ENCODE data around the gene LINC00237. TPM values are rescaled to one million over a fixed set of nuclear protein-coding genes. Genes with fewer than 3 reads are reported as not detected.

The LINC00237 gene
- total and polyA plus RNA-seq, 2 of the 8 experiments (the other 6 are each of a cell fraction or from before 2014, with no cell fraction given) = 0.28 to 1.4 TPM

GRCh38 chr20:21052241-21052640, 53.9 kb downstream of the LINC00237 start:
- H2AFZ ChIP-seq (ENCODE audit: low read length) = no peak overlapping the region
- whole genome bisulfite sequencing, 2 experiments (ENCODE audit: extremely low coverage in 1 of 2, insufficient coverage in 1 of 2, insufficient read length in 1 of 2, insufficient replicate concordance in 2 of 2, low coverage in 1 of 2, low lambda C conversion rate in 2 of 2, missing lambda C conversion rate in 1 of 2) = 82% methylated on average over 5 of the region's 5 CpGs; no CpG with 5 or more reads in 1 of the 2 experiments
- no peak overlapping the region for H3K9ac ChIP-seq (replicated peaks in 1 of 4; ENCODE audit: extremely low read depth in 1 of 4, low read depth in 3 of 4, low read length in 3 of 4)
- DNase-seq (ENCODE audit: low read depth in 1 of 2, low spot score in 2 of 2) (peak in 1 of 2 experiments; percentile 36), FAIRE-seq (no peak)
- H3K27me3 ChIP-seq (replicated peaks in 1 of 4; ENCODE audit: control insufficient read depth in 3 of 4, extremely low read depth in 1 of 4, insufficient read depth in 3 of 4, low read length in 3 of 4) = no peaks in the 10 kb centered on the region
- H4K20me1 ChIP-seq (replicated peaks in 1 of 2; ENCODE audit: control insufficient read depth in 1 of 2, insufficient read depth in 2 of 2, low read length in 2 of 2) = no peaks in the 10 kb centered on the region
- H3K79me2 ChIP-seq (ENCODE audit: control insufficient read depth in 1 of 2, insufficient read depth in 2 of 2, low read length in 2 of 2) = no peaks in the 10 kb centered on the region
- no peak overlapping the region for H4K91ac ChIP-seq (replicated peaks; ENCODE audit: insufficient read length, low read length)
- no peak overlapping the region for H3K4me2 ChIP-seq (ENCODE audit: insufficient read depth in 1 of 2, low read depth in 2 of 2, low read length in 2 of 2)
- no peak overlapping the region for H3K4me3 ChIP-seq (ENCODE audit: extremely low read depth in 1 of 4, insufficient read depth in 2 of 4, low read depth in 3 of 4, low read length in 4 of 4)
- no peak overlapping the region for H2AK5ac ChIP-seq (ENCODE audit: low read depth, low read length)
- no peak overlapping the region for H4K8ac ChIP-seq (ENCODE audit: extremely low read depth, insufficient read depth, low read length)
- H3K18ac ChIP-seq (ENCODE audit: extremely low read depth, low read length) = no peak overlapping the region
- H2BK5ac ChIP-seq (ENCODE audit: low read depth, low read length) = no peak overlapping the region; the same call in 1 of the 2 replicates
- H3K23ac ChIP-seq (ENCODE audit: insufficient read length) = no peak overlapping the region
- H3K9me3 ChIP-seq (ENCODE audit: insufficient read depth in 2 of 2, low read depth in 1 of 2, low read length in 1 of 2) = no peaks in the 10 kb centered on the region
- no peak overlapping the region for H3K4ac ChIP-seq (replicated peaks; ENCODE audit: insufficient read length, low read depth, low read length)
- 0 out of 2 replicates have a peak overlapping the region, but pooled peaks have one; percentile 83 for H2BK12ac ChIP-seq (ENCODE audit: low read depth, low read length)
- H3K23me2 ChIP-seq (ENCODE audit: low read depth, low read length) = no peaks in the 10 kb centered on the region
- no peaks in the 10 kb centered on the region for H3K79me1 ChIP-seq (ENCODE audit: low read depth, low read length)
- no peak overlapping the region for H2BK15ac ChIP-seq (ENCODE audit: low read length)
- H3K36me3 ChIP-seq (ENCODE audit: control insufficient read depth in 2 of 4, insufficient read depth in 4 of 4, low read length in 3 of 4) = no peaks in the 10 kb centered on the region
- no peak overlapping the region; the same call in 1 of the 2 replicates for H2BK20ac ChIP-seq (ENCODE audit: low read length)
- no peak overlapping the region for H3K14ac ChIP-seq (ENCODE audit: insufficient read length)
- H3K4me1 ChIP-seq (replicated peaks in 1 of 4; ENCODE audit: control insufficient read depth in 3 of 4, insufficient read depth in 4 of 4, low read length in 3 of 4) = peaks cover 5 to 14% (median 10%) of the 10 kb centered on the region in 4 experiments; a peak in 6 of 7 replicates
- CTCF ChIA-PET (ENCODE audit: partially characterized antibody) = interaction anchor here (1.0 kb wide), 2 partner anchors 38 to 45 kb away, joined by 3 read pairs; no protein-coding TSS in a partner anchor
- no peak overlapping the region for H3K27ac ChIP-seq (ENCODE audit: low read depth, low read length)
- H3K56ac ChIP-seq (replicated peaks; ENCODE audit: insufficient read length, low read depth, low read length) = no peak overlapping the region
- POLR2A ChIA-PET (ENCODE audit: partially characterized antibody) = no interaction called here
- H2BK120ac ChIP-seq (replicated peaks; ENCODE audit: low read depth, low read length) = no peak overlapping the region
- no peak overlapping the region for H4K5ac ChIP-seq (ENCODE audit: insufficient read length, low read depth, low read length)
- no peak for TF ChIP-seq EP300 (IDR thresholded peaks at IDR 0.05; ENCODE audit: borderline replicate concordance in 1 of 2, low read depth in 2 of 2, low read length in 2 of 2)
- no peak for TF ChIP-seq JUN (IDR thresholded peaks at IDR 0.05; ENCODE audit: low read depth, low read length)
- TF ChIP-seq NANOG (IDR thresholded peaks at IDR 0.05; ENCODE audit: insufficient read depth, low read depth, low read length, poor library complexity, severe bottlenecking) = no peak
- TF ChIP-seq CHD1 (IDR thresholded peaks at IDR 0.05; ENCODE audit: low read depth, low read length) = no peak
- no peak for TF ChIP-seq ATF2 (IDR thresholded peaks at IDR 0.05; ENCODE audit: low read length)
- no peak for TF ChIP-seq TCF12 (IDR thresholded peaks at IDR 0.05; ENCODE audit: low read depth, low read length)
- TF ChIP-seq RAD21 (IDR thresholded peaks at IDR 0.05 in 1 of 2, conservative IDR thresholded peaks at IDR 0.05 in 1 of 2; ENCODE audit: low read depth in 2 of 2, low read length in 2 of 2) = no peak
- no peak for TF ChIP-seq JUND (IDR thresholded peaks at IDR 0.05; ENCODE audit: low read length)
- no peak for TF ChIP-seq SAP30 (IDR thresholded peaks at IDR 0.05; ENCODE audit: insufficient read depth, insufficient replicate concordance, low read length)
- no peak for TF ChIP-seq SRF (IDR thresholded peaks at IDR 0.05; ENCODE audit: low read depth, low read length)
- TF ChIP-seq ZNF274 (IDR thresholded peaks at IDR 0.05; ENCODE audit: borderline replicate concordance, extremely low read depth, low read length) = no peak
